GM21723 (cell line): ENCODE data around the gene AKAP9.
"Not testable (repeated sequence)": the region's sequence is repeated elsewhere in the genome, so short reads cannot be mapped to it uniquely, and the experiment has no call there.

Experiments
- ATAC-seq: cut with Tn5 transposase; IDR thresholded peaks from one replicate; pipeline ENCODE4 v1.9.1; 2021; ENCODE audit warnings: mild to moderate bottlenecking, moderate library complexity; ENCODE audit not compliant: unreplicated experiment

Gene AKAP9

DNA sequence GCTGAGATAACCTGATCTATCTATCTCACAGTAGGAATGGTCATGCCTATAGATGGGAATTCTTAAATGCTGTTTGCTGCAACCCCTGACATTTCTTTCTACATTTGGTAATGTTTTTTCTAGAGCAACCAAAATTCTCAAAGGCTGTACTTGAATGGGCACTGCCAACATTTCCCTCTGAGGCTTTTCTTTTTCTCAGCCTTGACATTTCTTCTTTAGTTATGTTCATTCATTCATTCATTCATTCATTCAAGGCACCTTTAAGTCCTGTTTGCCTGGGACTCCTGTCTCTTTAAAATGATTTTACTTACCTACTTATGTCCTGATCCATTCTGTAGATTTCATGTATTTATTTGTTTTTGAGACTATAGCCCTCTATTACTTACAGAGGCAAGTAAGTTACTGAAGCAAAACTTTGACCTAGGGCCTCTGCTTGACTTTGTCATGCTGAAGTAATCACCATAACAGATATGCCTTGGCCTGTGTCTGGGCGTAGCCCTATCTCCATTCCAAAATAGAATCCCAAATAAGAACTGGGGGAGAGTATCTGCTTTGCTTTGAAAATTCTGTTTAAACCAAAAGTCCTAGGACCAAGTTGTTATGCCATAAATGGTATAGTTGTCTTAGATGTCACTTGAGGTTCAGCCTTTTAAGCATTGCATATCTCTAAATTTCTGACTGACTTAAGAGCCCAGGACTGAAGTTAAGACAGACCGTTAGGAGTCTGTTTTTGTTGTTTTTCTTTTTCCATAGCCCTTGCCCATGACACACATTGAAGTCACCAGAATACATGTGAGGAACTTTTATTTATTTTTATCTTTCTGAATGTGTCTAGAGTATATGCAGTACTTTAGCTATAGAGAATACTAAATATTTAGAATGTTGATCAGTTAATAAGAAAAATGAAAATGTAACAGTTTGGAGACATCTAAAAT is 59.2 kb downstream of the AKAP9 start:
- ATAC-seq, result no peak

GRCh38 chr7:92002720-92003119 is 62.1 kb downstream of the AKAP9 start:
- ATAC-seq, result peak; percentile 76

DNA sequence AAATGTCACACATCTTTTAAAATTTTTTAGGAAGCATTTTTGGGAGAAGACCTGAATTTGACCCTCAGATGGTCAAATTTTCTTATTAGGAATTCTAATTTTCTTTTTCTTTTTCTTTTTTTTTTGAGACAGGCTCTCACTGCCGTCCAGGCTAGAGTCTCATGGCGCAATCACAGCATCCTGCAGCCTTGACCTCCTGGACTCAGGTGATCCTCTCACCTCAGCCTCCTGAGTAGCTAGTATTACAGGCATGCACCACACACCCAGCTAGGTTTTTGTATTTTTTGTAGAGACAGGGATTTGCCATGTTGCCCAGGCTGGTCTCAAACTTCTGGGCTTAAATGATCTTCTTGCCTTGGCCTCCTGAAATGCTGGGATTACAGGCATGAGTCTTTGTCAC is 65.4 kb downstream of the AKAP9 start:
- ATAC-seq, result no peak

GRCh38 chr7:92010215-92010614 is 69.6 kb downstream of the AKAP9 start:
- ATAC-seq, result no peak

DNA sequence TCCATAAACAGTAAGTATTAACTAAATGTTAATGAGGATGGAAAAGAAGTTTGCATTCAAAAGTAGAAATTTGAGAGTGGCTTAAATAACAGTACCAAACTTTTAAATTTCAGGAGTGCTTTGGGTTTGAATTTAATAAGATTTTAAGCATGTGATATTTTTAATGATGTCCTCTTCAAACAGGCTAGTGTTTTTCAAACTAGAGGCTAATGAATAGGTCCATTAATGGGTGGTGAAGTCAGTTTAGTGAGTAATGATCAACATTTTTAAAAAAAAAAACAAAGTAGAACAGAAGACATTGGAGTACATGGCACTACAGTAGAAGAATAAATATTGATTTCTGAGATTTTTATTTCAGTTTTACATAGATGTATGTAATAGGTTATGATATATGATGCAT is 72.9 kb downstream of the AKAP9 start:
- no peak for ATAC-seq

GRCh38 chr7:92020636-92021035 is 80.0 kb downstream of the AKAP9 start:
- no peak for ATAC-seq

DNA sequence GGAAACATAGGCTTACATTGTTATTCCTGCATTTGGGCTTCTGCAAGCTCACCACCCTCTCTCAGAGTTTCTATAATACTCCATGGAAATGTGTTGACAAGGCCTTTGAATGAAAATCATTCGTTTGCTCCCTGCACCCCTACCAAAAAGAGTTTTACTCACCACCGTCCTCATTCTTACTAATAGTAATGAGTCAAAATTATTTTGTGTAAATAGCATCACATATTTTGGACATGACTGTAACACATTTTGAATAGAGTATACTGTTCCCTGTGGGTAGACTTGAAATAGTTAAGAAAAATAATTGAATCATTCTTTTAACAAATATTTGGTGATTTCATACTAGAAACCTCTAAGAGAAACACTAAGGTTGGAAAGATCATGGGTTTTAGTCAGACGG is 84.6 kb downstream of the AKAP9 start:
- no peak for ATAC-seq

DNA sequence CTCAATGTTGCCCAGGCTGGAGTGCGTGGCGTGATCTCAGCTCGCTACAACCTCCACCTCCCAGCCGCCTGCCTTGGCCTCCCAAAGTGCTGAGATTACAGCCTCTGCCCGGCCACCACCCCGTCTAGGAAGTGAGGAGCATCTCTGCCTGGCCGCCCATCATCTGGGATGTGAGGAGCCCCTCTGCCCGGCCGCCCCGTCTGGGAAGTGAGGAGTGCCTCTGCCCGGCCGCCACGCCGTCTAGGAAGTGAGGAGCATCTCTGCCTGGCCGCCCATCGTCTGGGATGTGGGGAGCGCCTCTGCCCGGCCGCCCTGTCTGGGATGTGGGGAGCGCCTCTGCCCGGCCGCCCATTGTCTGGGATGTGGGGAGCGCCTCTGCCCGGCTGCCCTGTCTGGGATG is 86.0 kb downstream of the AKAP9 start:
- ATAC-seq, result not testable (repeated sequence)

DNA sequence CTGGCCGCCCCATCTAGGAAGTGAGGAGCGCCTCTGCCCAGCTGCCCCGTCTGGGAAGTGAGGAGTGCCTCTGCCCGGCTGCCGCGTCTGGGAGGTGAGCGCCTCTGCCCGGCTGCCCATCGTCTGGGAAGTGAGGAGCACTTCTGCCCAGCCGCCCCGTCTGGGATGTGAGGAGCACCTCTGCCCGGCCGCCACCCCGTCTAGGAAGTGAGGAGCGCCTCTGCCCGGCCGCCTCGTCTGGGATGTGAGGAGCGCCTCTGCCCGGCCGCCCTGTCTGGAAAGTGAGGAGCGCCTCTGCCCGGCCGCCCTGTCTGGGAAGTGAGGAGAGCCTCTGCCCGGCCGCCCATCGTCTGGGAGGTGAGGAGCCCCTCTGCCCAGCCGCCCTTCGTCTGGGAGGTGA is 86.5 kb downstream of the AKAP9 start:
- ATAC-seq, result not testable (repeated sequence)

DNA sequence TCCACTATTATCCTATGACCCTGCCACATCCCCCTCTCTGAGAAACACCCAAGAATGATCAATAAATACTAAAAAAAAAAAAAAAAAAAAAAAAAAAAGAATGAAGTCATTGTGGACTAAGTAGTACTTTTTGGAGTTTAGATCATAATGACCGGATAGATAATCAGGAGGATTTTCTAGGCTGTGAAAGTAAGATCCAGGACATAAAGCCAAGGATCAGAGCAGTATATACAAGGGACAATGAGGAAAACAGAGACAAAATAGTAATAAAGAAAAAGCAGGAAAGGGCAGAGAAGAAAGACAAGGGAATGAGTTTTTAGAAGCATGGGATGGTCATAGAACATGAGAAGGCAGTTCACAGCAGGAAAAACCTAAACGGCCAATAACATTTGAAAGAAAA is 87.6 kb downstream of the AKAP9 start:
- ATAC-seq, result no peak

GRCh38 chr7:92028686-92029085 is 88.0 kb downstream of the AKAP9 start:
- ATAC-seq, result no peak

- no peak for ATAC-seq
Observed at GRCh38 chr7:92034116-92034515, 93.5 kb downstream of the AKAP9 start.

GRCh38 chr7:92035576-92035975 is 94.9 kb downstream of the AKAP9 start:
- no peak for ATAC-seq

DNA sequence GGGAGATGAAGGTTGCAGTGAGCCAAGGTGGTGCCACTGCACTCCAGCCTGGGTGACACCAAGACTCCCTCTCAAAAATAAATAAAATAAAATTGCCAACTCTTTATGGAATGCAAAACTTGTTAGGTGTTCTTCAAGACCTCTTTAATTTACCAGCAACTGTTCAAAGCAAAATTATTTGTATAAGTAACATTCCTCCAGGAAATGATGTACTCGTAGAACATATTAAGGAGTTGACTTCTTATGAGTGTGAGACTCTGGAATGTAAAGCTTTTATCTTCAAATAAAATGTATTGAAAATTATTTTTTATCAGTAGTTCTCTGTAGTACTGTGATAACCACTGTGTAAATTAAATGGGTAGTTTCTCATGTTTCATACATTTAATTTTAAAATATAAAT is 99.2 kb downstream of the AKAP9 start:
- no peak for ATAC-seq

- no peak for ATAC-seq
Observed at GRCh38 chr7:92042056-92042737, 101.5 kb downstream of the AKAP9 start.

- ATAC-seq, result no peak
Observed at GRCh38 chr7:92043098-92043497, 102.4 kb downstream of the AKAP9 start.

DNA sequence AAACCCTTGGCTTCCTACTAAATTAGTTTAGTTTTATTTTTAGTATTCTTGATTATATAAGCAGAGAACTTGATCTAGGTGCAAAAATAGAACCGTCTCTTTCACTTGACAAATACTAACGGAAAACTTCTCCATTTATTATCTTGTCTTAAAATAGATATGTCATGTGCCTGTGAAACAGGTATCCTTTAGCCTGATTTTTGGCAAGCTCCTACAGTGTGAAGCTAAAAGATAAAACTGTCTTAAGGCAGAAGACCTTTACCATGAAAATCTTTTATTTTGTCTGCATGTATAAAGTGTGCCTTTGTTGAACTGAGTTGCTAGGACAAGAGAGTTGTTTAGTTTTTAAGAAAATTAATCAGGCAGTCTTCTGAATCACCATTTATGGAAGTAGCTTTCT is 103.0 kb downstream of the AKAP9 start:
- ATAC-seq, result no peak

DNA sequence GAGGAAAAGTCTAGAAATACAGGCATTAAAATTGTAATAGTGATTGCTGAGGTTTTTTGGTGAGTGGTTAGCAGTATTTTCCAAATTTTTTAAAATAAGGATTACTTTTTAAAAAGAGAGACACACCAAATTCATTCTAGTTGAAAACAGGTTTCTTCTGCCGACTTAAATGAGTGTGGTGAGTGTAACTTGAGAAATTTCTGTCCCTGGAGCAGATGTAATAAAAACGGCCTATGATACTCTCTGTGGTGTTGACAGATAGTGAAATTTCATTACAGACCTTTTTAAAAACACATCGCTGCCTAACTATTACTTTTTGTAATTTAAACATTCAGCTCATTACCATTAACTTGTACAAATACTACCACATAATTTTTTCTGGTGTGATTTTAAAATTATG is 103.5 kb downstream of the AKAP9 start:
- ATAC-seq, result no peak

DNA sequence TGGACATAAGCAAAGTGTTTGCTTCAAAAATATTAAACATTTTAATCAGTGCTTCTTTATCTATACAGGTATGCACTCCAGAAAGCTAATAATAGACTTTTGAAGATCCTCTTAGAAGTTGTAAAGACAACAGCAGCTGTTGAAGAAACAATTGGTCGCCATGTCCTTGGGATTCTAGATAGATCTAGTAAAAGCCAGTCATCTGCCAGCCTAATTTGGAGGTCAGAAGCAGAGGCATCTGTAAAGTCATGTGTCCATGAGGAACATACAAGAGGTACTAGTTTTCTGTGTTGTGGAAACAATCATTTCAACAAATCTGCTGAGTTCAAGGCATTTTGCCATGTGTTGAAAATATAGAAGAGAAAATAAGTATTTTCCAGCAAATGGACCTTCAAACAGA is 104.3 kb downstream of the AKAP9 start:
- ATAC-seq, result no peak

GRCh38 chr7:92051655-92052054 is 111.0 kb downstream of the AKAP9 start:
- no peak for ATAC-seq

DNA sequence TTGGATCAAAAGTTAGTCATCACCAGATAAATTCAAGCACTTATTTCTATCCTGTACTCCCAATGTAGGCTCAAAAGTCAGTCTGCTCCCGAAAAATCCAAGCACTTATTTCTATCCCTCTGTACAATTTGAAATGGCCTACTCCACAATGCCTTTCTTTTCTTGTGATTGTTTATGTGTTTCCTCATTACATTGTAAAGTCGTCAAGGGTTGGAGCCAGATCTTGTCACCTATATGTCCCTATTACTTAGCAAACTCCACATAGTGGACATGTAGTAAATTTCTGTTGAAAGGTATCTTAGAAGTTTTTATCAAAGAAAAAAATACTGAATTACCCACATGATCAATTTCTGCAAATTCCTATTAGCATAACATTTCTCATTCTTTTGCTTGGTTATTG is 111.5 kb downstream of the AKAP9 start:
- ATAC-seq, result no peak

DNA sequence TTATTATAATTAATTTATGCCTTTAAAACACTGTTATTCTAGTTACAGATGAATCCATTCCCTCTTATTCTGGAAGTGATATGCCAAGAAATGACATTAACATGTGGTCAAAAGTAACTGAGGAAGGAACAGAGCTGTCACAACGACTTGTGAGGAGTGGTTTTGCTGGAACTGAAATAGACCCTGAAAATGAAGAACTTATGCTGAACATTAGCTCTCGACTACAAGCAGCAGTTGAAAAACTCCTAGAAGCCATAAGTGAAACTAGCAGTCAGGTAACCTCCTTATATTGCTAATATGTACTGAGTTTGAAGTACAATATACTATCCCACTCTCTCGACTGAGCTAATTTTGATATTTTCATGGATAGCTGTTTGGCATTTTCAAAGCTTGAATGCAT is 112.0 kb downstream of the AKAP9 start:
- no peak for ATAC-seq
